PFSK-1 (cell line): Measurements from ENCODE around the gene MAPK7.

Experiments used
- POLR2AphosphoS5 ChIP-seq: IDR thresholded peaks from 2 replicates; pipeline ENCODE4 v1.6.1; 2012; ENCODE audit warnings: low read depth, mild to moderate bottlenecking, control low read depth, low read length, moderate library complexity
- REST ChIP-seq, 2 experiments: IDR thresholded peaks; 2 replicates each; pipeline versions ENCODE4 v1.6.1 to v1.8.0; 2011 to 2012; ENCODE audit warnings: low read depth in 2 of 2, low read length in 2 of 2, control low read depth in 1 of 2, inconsistent platforms in 1 of 2, mild to moderate bottlenecking in 1 of 2, moderate library complexity in 1 of 2; ENCODE audit not compliant: insufficient read depth in 1 of 2
- SIN3A ChIP-seq: IDR thresholded peaks from 2 replicates; pipeline ENCODE4 v1.6.1; 2012; ENCODE audit warnings: mild to moderate bottlenecking, low read length, moderate library complexity, borderline replicate concordance; ENCODE audit not compliant: insufficient read depth
- TAF1 ChIP-seq: IDR thresholded peaks from 2 replicates; pipeline ENCODE4 v1.6.1; 2012; ENCODE audit warnings: low read length, control low read depth, borderline replicate concordance; ENCODE audit not compliant: insufficient read depth

- TF ChIP-seq POLR2AphosphoS5: no peak
- peak in 1 of 2 experiments; percentile 42; a peak in 1 of 4 replicates for TF ChIP-seq REST (IDR thresholded peaks at IDR 0.05; ENCODE audit: insufficient read depth in 1 of 2, low read depth in 2 of 2, low read length in 2 of 2)
- no peak for TF ChIP-seq TAF1
- no peak for TF ChIP-seq SIN3A
These were observed 10.8 kb downstream of the MAPK7 start for GRCh38 chr17:19388791-19389785.
